ENCODE measurements around the gene FFAR1. TPM values are rescaled to one million over a fixed set of nuclear protein-coding genes. Genes with fewer than 3 reads are reported as not detected.

The FFAR1 gene
- total RNA-seq, 2 donors from 2014 or later, result not detected

DNA sequence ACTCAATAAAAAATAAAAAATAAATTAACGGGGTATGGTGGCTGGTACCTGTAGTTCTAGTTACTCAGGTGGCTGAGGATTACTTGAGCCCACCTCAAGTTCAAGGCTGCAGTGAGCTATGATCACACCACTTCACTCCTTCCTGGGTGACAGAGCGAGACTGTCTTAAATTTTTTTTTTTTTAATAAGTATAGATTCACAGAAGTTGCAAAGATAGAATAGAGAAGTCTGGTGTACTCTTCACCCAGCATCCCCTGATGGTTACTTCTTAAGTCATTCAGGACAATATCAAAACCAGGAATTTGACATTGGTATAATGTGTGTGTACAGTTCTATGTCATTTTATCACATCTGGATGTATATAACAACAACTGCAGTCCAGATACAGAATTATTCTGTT, 26.4 kb upstream of the FFAR1 start:
- Histone ChIP-seq H3K4me3 (no peak overlapping the region), H3K27ac (no peak overlapping the region), H3K36me3 (no peaks in the 10 kb centered on the region), H3K27me3 (replicated peaks; ENCODE audit: insufficient read depth) (no peaks in the 10 kb centered on the region), H3K9me3 (peaks cover 6% of the 10 kb centered on the region), H3K4me1 (ENCODE audit: control insufficient read depth in 1 of 2, low read depth in 2 of 2) (no peaks in the 10 kb centered on the region)
- TF ChIP-seq, protein P1, sequence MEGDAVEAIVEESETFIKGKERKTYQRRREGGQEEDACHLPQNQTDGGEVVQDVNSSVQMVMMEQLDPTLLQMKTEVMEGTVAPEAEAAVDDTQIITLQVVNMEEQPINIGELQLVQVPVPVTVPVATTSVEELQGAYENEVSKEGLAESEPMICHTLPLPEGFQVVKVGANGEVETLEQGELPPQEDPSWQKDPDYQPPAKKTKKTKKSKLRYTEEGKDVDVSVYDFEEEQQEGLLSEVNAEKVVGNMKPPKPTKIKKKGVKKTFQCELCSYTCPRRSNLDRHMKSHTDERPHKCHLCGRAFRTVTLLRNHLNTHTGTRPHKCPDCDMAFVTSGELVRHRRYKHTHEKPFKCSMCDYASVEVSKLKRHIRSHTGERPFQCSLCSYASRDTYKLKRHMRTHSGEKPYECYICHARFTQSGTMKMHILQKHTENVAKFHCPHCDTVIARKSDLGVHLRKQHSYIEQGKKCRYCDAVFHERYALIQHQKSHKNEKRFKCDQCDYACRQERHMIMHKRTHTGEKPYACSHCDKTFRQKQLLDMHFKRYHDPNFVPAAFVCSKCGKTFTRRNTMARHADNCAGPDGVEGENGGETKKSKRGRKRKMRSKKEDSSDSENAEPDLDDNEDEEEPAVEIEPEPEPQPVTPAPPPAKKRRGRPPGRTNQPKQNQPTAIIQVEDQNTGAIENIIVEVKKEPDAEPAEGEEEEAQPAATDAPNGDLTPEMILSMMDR (IDR thresholded peaks at IDR 0.05), result no peak
- no peak for ATAC-seq (ENCODE audit: insufficient number of reproducible peaks, low FRiP score, low read depth)
- no peak for DNase-seq (ENCODE audit: low spot score)

DNA sequence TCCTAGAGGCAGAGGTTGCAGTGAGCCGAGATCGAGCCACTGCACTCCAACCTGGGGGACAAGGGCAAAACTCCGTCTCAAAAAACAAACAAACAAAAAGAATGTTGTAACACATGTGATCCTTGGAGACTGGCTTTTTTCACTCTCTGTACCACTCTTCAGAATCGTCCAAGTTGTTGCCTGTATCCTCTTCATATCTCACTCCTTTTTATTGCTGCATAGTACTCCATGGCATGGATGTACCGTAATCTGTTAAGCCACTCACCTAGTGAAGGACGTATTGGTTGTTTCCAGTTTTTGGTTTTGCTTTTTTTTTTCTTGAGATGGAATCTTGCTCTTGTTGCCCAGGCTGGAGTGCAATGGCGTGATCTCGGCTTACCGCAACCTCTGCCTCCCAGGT, 25.7 kb upstream of the FFAR1 start:
- H3K36me3 ChIP-seq, result no peaks in the 10 kb centered on the region
- no peak overlapping the region for H3K27ac ChIP-seq
- DNase-seq (ENCODE audit: low spot score), result no peak
- ATAC-seq (ENCODE audit: insufficient number of reproducible peaks, low FRiP score, low read depth), result no peak
- peaks cover 6% of the 10 kb centered on the region for H3K9me3 ChIP-seq
- no peaks in the 10 kb centered on the region for H3K4me1 ChIP-seq (ENCODE audit: control insufficient read depth in 1 of 2, low read depth in 2 of 2)
- TF ChIP-seq, protein P1 (IDR thresholded peaks at IDR 0.05), result no peak
- H3K27me3 ChIP-seq (replicated peaks; ENCODE audit: insufficient read depth), result no peaks in the 10 kb centered on the region
- H3K4me3 ChIP-seq, result no peak overlapping the region

DNA sequence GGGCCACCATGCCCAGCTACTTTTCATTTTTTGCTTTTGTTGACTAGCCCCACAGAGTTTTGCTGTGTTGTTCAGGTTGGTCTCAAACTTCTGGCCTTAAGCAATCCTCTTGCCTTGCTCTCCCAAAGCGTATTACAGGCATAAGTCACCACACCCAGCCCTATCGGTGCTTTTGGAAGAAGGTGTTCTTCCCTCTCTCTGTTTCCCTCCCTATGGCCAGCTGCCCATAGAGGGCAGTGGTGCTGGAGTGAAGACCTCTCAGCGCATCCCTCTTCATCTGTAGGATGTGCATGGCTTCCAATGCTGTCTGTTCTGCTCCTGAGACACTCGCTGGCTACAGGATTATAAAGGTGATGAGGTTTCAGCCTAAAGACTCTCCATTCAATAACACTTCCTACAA, 20.1 kb upstream of the FFAR1 start:
- Histone ChIP-seq H3K27me3 (replicated peaks; ENCODE audit: insufficient read depth) (no peaks in the 10 kb centered on the region), H3K4me1 (ENCODE audit: control insufficient read depth in 1 of 2, low read depth in 2 of 2) (no peaks in the 10 kb centered on the region), H3K36me3 (no peaks in the 10 kb centered on the region), H3K9me3 (no peaks in the 10 kb centered on the region), H3K4me3 (no peak overlapping the region), H3K27ac (no peak overlapping the region)
- ATAC-seq (ENCODE audit: insufficient number of reproducible peaks, low FRiP score, low read depth), result no peak
- TF ChIP-seq, protein P1 (IDR thresholded peaks at IDR 0.05), result no peak
- DNase-seq (ENCODE audit: low spot score), result no peak

DNA sequence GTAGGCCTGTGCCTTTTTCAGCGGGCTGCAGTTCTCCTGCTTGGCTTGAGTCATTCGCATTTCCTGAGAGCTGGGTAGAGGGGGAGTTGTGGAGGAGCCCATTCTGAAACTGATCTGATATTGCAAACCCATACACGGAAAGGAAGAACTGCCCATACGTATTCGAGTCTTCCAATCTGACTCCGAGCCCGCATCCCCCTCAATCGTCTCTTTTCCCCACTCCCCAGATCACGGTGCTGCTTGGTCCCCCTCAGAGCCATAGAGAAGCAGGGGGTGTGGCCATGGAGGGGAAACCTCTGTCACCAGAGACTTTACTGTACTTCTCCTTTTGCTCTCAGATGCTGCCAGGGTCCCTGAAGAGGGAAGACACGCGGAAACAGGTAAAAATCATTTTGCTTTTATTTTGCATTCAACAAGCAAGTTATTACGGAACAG, 18.8 kb upstream of the FFAR1 start, which contains the start of gene CD22:
CD22 (plus strand) TSS at position 337 of the 435 bp plus-strand sequence. CDS start 2,854 bp downstream, outside the sequence.
- H3K4me3 ChIP-seq, result no peak within 1 kb of the TSS
- no peaks in the 10 kb centered on the region for H3K27me3 ChIP-seq (replicated peaks; ENCODE audit: insufficient read depth)
- ATAC-seq (ENCODE audit: insufficient number of reproducible peaks, low FRiP score, low read depth), result no peak
- no peaks in the 10 kb centered on the region for H3K9me3 ChIP-seq
- no peak within 1 kb of the TSS for H3K27ac ChIP-seq
- no peaks in the 10 kb centered on the region for H3K36me3 ChIP-seq
- no peaks in the 10 kb centered on the region for H3K4me1 ChIP-seq (ENCODE audit: control insufficient read depth in 1 of 2, low read depth in 2 of 2)
- DNase-seq (ENCODE audit: low spot score), result no peak
- TF ChIP-seq, protein P1 (IDR thresholded peaks at IDR 0.05), result no peak

DNA sequence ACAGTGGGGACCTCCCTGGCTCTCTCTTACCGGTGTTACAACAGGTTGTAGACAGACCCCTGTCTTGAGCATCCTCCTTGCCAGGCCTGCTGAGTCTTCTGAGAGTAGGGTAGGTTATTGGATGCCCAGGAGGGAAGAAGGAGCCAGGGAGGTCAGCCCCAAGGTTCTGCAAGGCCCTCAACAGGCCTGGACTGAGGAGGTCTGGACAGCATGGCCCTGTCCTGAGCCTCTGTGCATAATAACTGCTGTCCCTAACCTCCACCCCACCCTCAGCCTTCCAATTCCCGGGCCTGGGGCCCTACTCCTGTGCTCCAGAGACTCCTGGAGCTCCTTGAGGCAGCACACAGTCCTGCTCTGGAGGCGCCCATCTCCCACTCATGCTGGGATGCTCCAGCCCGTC, 18.4 kb upstream of the FFAR1 start:
- H3K9me3 ChIP-seq, result no peaks in the 10 kb centered on the region
- H3K36me3 ChIP-seq, result no peaks in the 10 kb centered on the region
- no peaks in the 10 kb centered on the region for H3K27me3 ChIP-seq (replicated peaks; ENCODE audit: insufficient read depth)
- TF ChIP-seq, protein P1 (IDR thresholded peaks at IDR 0.05), result no peak
- ATAC-seq (ENCODE audit: insufficient number of reproducible peaks, low FRiP score, low read depth), result no peak
- H3K27ac ChIP-seq, result no peak overlapping the region
- DNase-seq (ENCODE audit: low spot score), result no peak
- H3K4me1 ChIP-seq (ENCODE audit: control insufficient read depth in 1 of 2, low read depth in 2 of 2), result no peaks in the 10 kb centered on the region
- no peak overlapping the region for H3K4me3 ChIP-seq

Measured in thoracic aorta (tissue), 2 donors.